ENCODE results near the gene SPAG4.

SPAG4 gene

DNA sequence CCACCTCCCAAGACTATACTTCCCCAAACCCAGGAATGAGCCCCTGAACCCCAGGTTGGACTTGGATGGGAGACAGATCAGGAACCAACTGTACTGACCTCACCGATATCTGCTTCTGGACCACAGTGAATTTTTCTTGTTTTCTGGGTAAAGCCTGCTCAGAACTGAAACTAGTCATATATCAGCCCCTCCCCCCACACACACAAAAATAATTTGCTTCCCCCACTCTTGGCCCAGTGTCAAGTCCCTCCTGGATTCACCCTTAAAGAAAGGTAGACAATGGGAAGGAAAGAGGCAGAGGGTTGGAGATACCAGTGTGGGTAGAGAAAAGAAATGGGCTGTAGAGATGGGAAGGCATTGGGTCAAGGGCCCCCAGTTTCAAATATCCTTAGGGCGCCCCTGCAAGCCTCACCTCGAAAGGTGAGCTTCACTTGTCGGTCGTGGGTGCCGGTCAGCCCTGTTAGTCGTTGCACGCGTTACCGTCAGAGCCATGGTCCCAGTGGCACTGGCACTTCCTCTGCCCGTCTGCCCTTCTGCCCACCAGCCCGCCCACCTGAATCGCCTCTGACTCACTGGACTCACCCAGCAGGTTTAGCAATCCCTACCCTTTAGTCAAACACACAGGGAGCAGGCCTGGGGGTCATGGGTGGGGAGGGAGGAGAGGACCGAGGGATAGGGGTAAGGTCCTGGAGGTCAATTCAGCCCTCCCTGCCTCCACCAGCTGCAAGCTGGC is 8.5 kb upstream of the SPAG4 start:
- DNase-seq (ENCODE audit: extremely low spot score): no peak
- no peak for TF ChIP-seq SP1 (IDR thresholded peaks at IDR 0.05)
- no peak for TF ChIP-seq CTBP1 (IDR thresholded peaks at IDR 0.05; ENCODE audit: borderline replicate concordance)
- no peak for TF ChIP-seq L3MBTL2 (conservative IDR thresholded peaks at IDR 0.05)
- TF ChIP-seq FOXM1 (IDR thresholded peaks at IDR 0.05; ENCODE audit: borderline replicate concordance): no peak
- TF ChIP-seq FOXA1 (IDR thresholded peaks at IDR 0.05): no peak
- TF ChIP-seq SUZ12 (IDR thresholded peaks at IDR 0.05): no peak
- no peak for TF ChIP-seq TARDBP (IDR thresholded peaks at IDR 0.05)
- no peak for TF ChIP-seq FOXK2 (IDR thresholded peaks at IDR 0.05)
- no peak for TF ChIP-seq BHLHE40 (IDR thresholded peaks at IDR 0.05; ENCODE audit: borderline replicate concordance)
- TF ChIP-seq NFRKB (IDR thresholded peaks at IDR 0.05): no peak
- no peak for TF ChIP-seq HDGF (IDR thresholded peaks at IDR 0.05; ENCODE audit: borderline replicate concordance)
- TF ChIP-seq LEF1 (IDR thresholded peaks at IDR 0.05; ENCODE audit: borderline replicate concordance): no peak
- no peak for TF ChIP-seq ARNT (IDR thresholded peaks at IDR 0.05)
- no peak for TF ChIP-seq ZNF384 (IDR thresholded peaks at IDR 0.05)
- TF ChIP-seq, protein P1, sequence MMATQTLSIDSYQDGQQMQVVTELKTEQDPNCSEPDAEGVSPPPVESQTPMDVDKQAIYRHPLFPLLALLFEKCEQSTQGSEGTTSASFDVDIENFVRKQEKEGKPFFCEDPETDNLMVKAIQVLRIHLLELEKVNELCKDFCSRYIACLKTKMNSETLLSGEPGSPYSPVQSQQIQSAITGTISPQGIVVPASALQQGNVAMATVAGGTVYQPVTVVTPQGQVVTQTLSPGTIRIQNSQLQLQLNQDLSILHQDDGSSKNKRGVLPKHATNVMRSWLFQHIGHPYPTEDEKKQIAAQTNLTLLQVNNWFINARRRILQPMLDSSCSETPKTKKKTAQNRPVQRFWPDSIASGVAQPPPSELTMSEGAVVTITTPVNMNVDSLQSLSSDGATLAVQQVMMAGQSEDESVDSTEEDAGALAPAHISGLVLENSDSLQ (IDR thresholded peaks at IDR 0.05): no peak
- no peak for TF ChIP-seq ELF4 (IDR thresholded peaks at IDR 0.05)
- ChIA-PET CTCF (no interaction called here), POLR2A (no interaction called here)

DNA sequence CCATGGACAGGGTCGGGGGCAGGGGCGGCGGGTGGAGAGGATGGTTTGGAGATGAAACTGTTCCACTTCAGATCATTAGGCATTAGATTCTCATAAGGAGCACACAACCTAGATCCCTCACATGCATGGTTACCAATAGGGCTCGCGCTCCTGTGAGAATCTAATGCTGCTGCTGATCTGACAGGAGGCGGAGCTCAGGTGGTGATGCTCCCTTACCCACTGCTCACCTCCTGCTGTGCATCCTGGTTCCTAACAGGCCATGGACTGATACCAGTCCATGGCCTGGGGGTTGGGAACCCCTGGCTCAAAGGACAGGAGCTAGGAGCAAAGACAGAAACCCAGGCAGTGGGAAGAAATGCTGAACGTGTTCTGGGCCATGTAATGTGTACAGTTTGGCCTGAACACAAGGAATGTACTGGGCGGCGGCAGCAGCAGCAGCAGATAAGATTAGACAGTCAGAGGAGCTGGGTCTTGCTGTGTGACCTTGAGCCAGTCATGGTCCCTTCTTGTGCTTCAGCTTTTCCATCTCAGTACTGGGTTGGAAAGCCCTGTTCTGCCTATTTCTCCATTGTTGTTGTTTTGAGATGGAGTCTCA is 4.7 kb upstream of the SPAG4 start:
- ChIA-PET POLR2A (no interaction called here), CTCF (no interaction called here)
- TF ChIP-seq HDGF (IDR thresholded peaks at IDR 0.05; ENCODE audit: borderline replicate concordance) (no peak), CTBP1 (IDR thresholded peaks at IDR 0.05; ENCODE audit: borderline replicate concordance) (no peak), BHLHE40 (IDR thresholded peaks at IDR 0.05; ENCODE audit: borderline replicate concordance) (no peak), ZNF384 (IDR thresholded peaks at IDR 0.05) (no peak), NFRKB (IDR thresholded peaks at IDR 0.05) (no peak), ARNT (IDR thresholded peaks at IDR 0.05) (no peak), TARDBP (IDR thresholded peaks at IDR 0.05) (no peak), LEF1 (IDR thresholded peaks at IDR 0.05; ENCODE audit: borderline replicate concordance) (no peak)
- DNase-seq (ENCODE audit: extremely low spot score): no peak

DNA sequence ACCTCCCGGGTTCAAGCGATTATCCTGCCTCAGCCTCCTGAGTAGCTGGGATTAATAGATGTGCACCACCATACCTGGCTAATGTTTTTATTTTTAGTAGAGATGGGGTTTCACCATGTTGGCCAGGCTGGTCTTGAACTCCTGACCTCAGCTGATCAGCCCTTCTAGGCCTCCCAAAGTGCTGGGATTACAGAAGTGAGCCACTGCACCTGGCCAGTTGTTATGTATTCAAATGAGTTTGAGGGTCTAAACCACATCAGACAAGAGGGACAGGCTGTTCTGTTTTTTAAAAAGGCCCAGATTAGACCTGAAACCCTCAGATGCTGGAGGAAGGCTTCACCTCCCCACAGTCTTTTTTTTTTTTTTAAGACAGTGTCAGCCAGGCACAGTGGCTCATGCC is 4.1 kb upstream of the SPAG4 start:
- no peak for DNase-seq (ENCODE audit: extremely low spot score)
- CTCF ChIA-PET: no interaction called here
- TF ChIP-seq BHLHE40 (IDR thresholded peaks at IDR 0.05; ENCODE audit: borderline replicate concordance) (no peak), LEF1 (IDR thresholded peaks at IDR 0.05; ENCODE audit: borderline replicate concordance) (no peak), SP1 (IDR thresholded peaks at IDR 0.05) (no peak), SUZ12 (IDR thresholded peaks at IDR 0.05) (no peak), L3MBTL2 (conservative IDR thresholded peaks at IDR 0.05) (no peak)
- POLR2A ChIA-PET: no interaction called here

GRCh38 chr20:35616465-35617396 is 1.1 kb downstream of the SPAG4 start:
- ChIA-PET POLR2A (interaction anchor here (0.7 to 6.1 kb wide), 6 partner anchors 20 to 338 kb away, joined by 3 to 44 read pairs (median 6); partner anchors contain the start of genes CPNE1, ERGIC3, RBM12 and SCAND1), CTCF (interaction anchor here (0.5 to 1.1 kb wide), 4 partner anchors 12 to 266 kb away, joined by 3 read pairs; no protein-coding TSS in a partner anchor)
- DNase-seq (ENCODE audit: extremely low spot score): peak; percentile 75
- TF ChIP-seq L3MBTL2 (conservative IDR thresholded peaks at IDR 0.05) (peak; percentile 37), BHLHE40 (IDR thresholded peaks at IDR 0.05; ENCODE audit: borderline replicate concordance) (no peak), HDGF (IDR thresholded peaks at IDR 0.05; ENCODE audit: borderline replicate concordance) (no peak), LEF1 (IDR thresholded peaks at IDR 0.05; ENCODE audit: borderline replicate concordance) (no peak), FOXA1 (IDR thresholded peaks at IDR 0.05) (no peak), NFRKB (IDR thresholded peaks at IDR 0.05) (no peak), ARNT (IDR thresholded peaks at IDR 0.05) (no peak), TARDBP (IDR thresholded peaks at IDR 0.05) (no peak), FOXM1 (IDR thresholded peaks at IDR 0.05; ENCODE audit: borderline replicate concordance) (no peak), FOXK2 (IDR thresholded peaks at IDR 0.05) (no peak), ZNF384 (IDR thresholded peaks at IDR 0.05) (peak; percentile 98), SP1 (IDR thresholded peaks at IDR 0.05) (no peak), ELF4 (IDR thresholded peaks at IDR 0.05) (no peak), SUZ12 (IDR thresholded peaks at IDR 0.05) (no peak)
- TF ChIP-seq, protein P1 (IDR thresholded peaks at IDR 0.05): no peak; the same call in 1 of the 2 replicates

- no peak for TF ChIP-seq ZNF384 (IDR thresholded peaks at IDR 0.05)
- CTCF ChIA-PET: interaction anchor here (0.9 to 1.2 kb wide), 3 partner anchors 13 to 338 kb away, joined by 3 to 4 read pairs (median 4); partner anchors contain the start of genes CPNE1 and RBM12
- peak; percentile 60 for DNase-seq (ENCODE audit: extremely low spot score)
- POLR2A ChIA-PET: interaction anchor here (1.3 to 6.1 kb wide), 3 partner anchors 47 to 337 kb away, joined by 5 to 44 read pairs (median 22); partner anchors contain the start of genes CPNE1, ERGIC3, RBM12 and SCAND1
These were observed 2.0 kb downstream of the SPAG4 start for GRCh38 chr20:35617397-35618262.
